8988T (cell line): ENCODE data around the gene KMO.

Experiments used
- DNase-seq: peaks from one replicate; pipeline ENCODE4 v3.0.0; 2011

Gene KMO

GRCh38 chr1:241542199-241542907, 10.2 kb downstream of the KMO start:
- DNase-seq, result no peak

DNA sequence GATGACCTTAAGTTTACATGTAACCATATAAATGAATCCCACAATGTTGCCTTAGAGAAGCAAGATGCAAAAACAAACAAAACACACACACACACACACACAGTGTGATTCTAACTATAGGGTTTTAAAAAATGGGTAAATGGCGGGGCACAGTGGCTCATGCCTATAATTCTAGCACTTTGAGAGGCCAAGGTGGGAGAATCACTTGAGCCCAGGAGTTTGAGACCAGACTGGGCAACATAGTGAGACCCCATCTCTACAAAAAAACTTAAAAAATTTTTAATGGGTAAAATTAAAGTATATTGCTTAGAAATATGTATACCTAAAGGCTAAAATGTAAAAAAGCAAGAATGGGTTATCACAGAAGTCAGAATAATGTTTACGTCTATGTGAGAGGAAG, 15.8 kb downstream of the KMO start:
- DNase-seq, result no peak

- DNase-seq, result no peak
Observed at GRCh38 chr1:241550318-241550717, 18.1 kb downstream of the KMO start.

DNA sequence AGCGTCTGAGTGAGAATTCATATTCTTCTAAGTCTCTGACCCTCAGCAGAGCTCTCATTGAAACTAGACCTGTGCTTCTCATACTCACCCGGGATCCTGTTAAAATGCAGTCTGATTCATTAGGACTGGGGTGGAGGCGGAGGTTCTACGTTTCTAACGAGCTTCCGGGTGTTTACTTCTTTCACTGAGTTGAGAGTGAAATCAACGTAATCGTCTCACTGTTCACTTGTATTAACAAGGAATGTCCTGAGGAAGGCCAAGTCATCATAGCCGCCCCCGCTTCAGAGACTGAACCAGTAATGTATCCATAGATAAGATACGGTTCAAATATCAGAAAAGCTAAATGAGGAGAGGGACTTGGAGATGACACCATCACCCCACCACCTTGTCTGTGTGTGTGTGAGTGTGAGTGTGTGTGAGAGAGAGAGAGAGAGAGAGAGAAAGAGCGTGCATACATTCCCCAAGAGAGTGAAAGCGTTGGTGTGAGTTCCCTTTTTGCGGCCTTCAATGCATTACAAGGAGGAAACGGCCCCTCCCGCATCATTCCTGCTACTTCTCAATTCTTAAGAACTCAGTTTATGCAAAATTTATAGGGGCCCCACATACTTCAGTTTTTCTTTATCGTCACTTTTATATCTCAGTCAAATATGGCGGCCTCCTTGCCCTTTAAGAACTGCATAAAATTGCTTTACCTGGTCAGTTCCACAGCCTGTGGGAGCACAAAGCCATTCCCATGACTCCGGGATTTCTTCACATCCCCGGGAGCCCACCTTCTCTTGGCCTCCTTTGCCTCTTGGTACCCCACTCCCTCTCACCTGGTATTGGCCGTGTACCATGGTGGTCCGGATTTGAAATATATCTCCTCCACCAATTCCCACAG, 19.8 kb downstream of the KMO start:
- no peak for DNase-seq

DNA sequence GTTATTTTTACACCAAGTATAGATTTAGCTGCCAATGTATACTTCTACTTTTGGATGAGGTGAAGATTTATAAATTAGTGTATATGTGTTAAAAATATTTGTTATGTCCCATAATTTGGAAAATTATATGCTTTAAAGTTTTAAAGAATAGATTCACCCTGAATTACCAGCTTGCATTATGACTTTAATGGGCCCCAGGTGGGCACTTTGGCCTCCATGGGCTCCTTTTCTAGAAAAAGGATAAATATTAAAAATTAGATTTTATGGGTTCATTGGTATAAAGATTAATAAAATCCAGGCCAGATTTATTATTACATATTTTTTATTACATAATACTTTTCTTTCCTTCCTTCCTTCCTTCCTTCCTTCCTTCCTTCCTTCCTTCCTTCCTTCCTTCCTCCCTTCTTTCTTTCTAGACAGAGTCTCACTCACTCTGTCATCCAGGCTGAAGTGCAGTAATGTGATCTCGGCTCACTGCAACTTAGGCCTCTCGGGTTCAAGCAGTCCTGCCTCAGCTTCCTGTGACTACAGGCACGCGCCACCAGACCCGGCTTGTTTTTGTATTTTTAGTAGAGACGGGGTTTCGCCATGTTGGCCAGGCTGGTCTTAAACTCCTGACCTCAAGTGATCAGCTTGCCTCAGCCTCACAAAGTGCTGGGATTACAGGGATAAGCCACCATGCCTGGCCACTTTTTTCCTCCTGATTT, 21.9 kb downstream of the KMO start:
- DNase-seq, result no peak

GRCh38 chr1:241555526-241555925, 23.3 kb downstream of the KMO start:
- no peak for DNase-seq

DNA sequence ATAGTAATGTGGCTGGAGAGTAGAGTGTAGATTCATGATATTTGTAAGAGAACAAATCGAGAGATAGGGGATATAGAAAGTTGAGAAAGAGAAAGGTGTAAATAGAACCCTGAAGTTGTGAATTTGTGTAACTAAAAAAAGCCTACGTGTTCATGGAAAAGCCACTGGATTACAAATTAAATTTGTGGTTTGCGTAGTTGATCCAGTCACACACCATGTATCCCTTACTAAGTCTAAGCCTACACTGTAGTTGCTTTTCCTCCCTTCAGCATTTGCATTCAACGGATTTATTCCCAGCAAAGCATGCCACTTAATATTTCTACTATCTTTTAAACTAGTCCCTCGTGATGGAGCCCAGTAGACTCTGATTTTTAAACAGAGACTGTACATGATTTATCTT, 24.9 kb downstream of the KMO start:
- DNase-seq, result no peak

DNA sequence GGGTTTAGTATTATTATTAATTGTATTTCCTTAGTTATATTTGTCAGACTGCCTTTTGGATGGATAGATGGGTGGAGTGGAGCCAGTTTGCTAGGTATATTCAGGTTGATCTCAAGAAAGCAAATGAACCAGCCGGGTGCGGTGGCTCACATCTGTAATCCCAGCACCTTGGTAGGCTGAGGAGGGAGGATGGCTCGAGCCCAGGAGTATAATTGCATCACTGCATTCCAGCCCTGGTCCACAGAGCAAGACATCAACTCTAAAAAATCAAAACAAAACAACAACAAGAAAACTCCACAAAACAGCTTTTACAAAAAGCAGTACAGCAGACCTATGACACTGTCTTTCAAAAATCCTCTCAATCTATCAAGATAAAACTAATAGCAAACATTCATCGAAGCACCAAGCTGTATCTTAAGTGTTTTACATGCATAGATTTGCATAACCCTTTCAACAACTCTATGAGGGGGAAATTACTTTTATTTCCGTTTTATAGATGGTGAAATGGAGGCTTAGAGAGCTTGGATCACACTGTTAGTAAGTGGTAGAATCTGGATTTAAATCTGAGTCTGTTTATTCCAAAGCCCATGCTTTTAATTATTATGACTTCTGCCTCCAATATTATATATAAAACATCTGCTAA, 25.5 kb downstream of the KMO start:
- DNase-seq, result no peak

DNA sequence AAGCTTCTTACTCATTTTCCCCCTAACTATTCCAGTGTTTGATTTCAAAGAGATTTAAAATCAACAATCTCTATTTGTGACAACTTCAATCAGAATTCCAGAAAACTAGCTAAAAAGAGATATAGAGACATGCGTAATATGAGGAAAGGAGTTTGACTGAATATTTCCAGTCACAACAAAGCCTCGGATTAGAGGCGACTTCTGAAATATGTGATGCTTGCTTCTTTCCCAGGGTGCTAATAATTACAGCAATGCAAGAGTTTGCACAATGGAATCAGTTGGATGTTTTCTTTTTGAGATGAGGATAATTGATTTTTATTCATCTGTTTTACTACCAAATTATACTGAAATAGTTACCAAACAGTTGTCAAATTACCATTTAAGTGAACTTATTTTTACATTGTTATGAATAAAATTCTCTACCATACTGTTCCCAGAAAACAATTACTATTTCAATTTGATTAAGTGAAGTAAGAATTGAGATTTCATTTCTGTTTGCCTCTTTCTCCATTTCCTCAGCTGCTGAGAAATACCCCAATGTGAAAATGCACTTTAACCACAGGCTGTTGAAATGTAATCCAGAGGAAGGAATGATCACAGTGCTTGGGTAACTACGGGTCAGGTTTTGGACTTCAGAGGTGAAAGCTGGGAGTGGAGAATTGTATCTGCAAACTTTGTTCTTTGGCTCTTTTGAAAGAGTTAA, 28.1 kb downstream of the KMO start:
- no peak for DNase-seq

DNA sequence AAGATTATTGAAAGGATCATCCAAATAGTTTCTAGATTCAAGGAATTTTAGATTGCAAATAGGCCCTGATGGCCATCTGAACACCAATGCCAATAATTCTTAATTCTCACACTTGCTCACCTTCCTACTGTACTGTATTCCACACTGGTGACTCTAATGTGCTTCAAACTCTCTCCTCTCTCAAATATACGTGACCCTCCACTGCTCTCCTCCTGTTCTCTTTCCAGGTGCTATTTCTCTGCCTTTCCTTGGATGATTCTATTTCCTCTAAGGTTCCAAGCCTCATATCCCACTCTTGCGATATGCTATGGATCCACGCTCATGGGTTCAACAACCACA, 28.6 kb downstream of the KMO start:
- no peak for DNase-seq

- DNase-seq, result no peak
Observed at GRCh38 chr1:241569848-241570247, 37.7 kb downstream of the KMO start.

DNA sequence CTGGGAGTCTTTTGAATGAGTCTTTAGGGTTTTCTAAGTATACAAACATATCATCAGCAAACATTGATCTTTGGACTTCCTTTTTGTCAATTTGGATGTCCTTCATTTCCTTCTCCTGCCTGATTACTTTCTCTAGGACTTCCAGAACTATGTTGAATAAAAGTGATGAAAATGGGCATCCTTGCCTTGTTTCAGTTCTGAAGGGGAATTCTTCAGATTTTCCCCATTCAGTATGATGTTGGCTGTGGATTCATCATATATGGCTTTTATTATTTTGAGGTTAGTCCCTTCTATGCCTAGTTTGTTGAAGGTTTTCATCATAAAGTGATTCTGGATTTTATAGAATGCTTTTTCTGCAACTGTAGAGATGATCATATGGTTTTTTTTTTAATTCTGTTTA, 42.0 kb downstream of the KMO start:
- no peak for DNase-seq

DNA sequence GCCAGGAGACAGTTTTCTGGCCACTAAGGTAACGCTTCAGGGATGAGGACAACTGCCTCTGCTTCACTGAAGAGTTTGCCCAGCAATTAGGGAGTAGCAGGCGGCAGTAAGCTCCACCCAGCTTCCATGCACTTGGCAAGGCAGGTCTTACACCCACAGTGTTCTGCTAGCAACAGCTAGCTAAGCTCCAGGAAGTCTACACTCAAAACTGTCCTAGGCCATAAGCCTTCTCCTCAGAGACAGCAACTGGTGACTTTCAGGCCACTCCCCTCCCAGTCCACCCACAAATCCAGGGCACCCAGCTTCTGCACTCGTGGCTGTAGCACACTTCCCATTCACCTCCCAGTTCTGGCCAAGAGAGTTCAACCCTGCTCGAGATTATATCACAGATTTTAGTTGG, 47.3 kb downstream of the KMO start:
- DNase-seq, result no peak

GRCh38 chr1:241582921-241583321, 50.7 kb downstream of the KMO start:
- DNase-seq, result no peak

DNA sequence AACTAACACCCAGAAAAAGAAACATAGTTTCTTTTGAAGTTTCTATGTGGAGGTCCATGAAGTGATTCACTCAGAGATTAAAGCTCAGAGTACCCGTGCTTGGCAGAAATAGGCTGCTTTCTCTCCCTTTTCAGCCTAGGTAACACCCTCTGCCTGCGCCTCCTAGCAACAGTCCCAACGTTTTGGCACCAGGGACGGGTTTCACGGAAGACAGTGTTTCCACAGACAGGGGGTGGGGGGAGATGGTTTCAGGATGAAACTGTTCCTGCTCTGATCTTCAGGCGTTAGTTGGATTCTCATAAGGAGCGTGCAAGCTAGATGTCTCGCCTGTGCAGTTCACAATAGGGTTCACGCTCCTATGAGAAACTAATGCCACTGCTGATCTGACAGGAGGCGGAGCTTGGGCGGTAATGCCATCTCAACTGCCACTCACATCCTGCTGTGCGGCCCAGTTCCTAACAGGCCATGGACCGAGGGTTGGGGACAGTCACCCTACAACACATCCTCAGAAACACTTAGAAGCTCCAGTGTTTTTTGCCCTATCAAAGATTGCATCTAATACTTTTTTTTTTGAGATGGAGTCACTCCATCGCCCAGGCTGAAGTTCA, 54.8 kb downstream of the KMO start:
- no peak for DNase-seq

- DNase-seq, result no peak
Observed at GRCh38 chr1:241589521-241589920, 57.3 kb downstream of the KMO start.

- DNase-seq, result no peak
Observed at GRCh38 chr1:241590719-241591118, 58.5 kb downstream of the KMO start.

DNA sequence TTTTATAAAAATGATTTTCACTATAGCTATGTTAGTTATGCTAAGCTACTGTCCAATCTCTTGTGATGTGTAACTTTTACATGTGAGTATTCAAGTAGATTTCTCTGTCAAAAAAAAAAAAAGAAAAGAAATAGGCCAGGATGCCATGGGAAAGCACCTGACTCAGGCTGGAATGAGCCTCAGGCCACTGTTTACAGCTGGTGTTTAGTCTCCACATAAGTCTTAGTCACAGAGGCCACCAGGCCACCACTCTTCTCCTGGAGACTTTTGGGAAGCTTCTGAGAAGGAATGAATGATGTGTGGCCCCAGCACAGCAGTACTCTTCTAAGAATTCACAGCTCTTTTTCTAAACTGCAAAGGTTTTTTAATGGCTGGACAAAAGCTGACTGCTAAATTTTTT, 59.1 kb downstream of the KMO start:
- DNase-seq, result no peak

- DNase-seq, result no peak
Observed at GRCh38 chr1:241591736-241592135, 59.6 kb downstream of the KMO start.

- no peak for DNase-seq
Observed at GRCh38 chr1:241592273-241592958, 60.2 kb downstream of the KMO start.

DNA sequence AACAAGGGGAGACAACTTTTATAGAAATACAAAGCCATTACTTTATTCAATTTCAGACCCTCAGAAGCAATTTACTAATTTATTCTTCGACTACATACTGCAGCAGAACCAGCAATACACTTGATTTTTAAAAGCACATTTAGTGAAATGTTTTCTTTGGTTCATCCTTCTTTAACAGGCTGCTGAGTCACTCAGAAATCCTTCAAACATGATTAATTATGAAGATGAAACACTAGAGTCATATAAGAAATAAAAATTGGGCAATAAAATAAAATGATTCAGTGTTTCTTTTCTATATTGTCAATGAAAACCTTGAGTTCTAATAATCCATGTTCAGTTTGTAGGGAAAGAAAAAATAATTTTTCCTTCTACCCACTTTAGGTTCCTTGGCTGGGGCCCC, 61.0 kb downstream of the KMO start:
- DNase-seq, result no peak

GRCh38 chr1:241596633-241597032, 64.5 kb downstream of the KMO start:
- DNase-seq, result no peak
